ENCODE measurements around the gene DNAH14. TPM values are rescaled to one million over a fixed set of nuclear protein-coding genes. Genes with fewer than 3 reads are reported as not detected.

DNAH14 gene
- total RNA-seq, 1 experiment from 2014 or later, result 39.7 TPM

- Histone ChIP-seq H3K9ac (ENCODE audit: extremely low read depth, insufficient read length, low read length) (no peak overlapping the region), H4K8ac (replicated peaks; ENCODE audit: insufficient read length, low read depth, low read length) (no peak overlapping the region), H3K23me2 (ENCODE audit: insufficient read length, low read depth, low read length, poor library complexity, severe bottlenecking) (no peaks in the 10 kb centered on the region), H4K91ac (ENCODE audit: insufficient read length, low read depth, low read length) (no peak overlapping the region), H3T11ph (ENCODE audit: low read length) (no peak overlapping the region), H3K4ac (ENCODE audit: low read depth, low read length) (no peak overlapping the region), H3K18ac (ENCODE audit: insufficient read length, low read depth, low read length) (no peak overlapping the region), H3K14ac (ENCODE audit: insufficient read depth, low read length) (no peak overlapping the region), H3K4me1 (ENCODE audit: insufficient read depth, low read length) (no peaks in the 10 kb centered on the region), H3K79me2 (ENCODE audit: insufficient read depth, low read length) (no peaks in the 10 kb centered on the region), H3K4me2 (ENCODE audit: insufficient read depth, insufficient read length, low read length) (no peak overlapping the region), H3K79me1 (ENCODE audit: insufficient read depth, low read depth, low read length, poor library complexity, severe bottlenecking) (no peaks in the 10 kb centered on the region), H2AFZ (ENCODE audit: low read length) (no peak overlapping the region), H3K27me3 (ENCODE audit: insufficient read depth, low read length) (no peaks in the 10 kb centered on the region; the same call in 1 of the 2 replicates), H2BK5ac (ENCODE audit: insufficient read length, low read length) (no peak overlapping the region), H2AK5ac (ENCODE audit: insufficient read length, low read length) (no peak overlapping the region), H2BK15ac (ENCODE audit: low read depth, low read length) (no peak overlapping the region), H2BK20ac (ENCODE audit: low read depth, low read length, poor library complexity, severe bottlenecking) (no peak overlapping the region), H3K23ac (ENCODE audit: insufficient read length, low read depth, low read length) (no peak overlapping the region), H2BK120ac (ENCODE audit: low read depth, low read length, poor library complexity, severe bottlenecking) (no peak overlapping the region), H3K27ac (ENCODE audit: insufficient read length, low read depth, low read length) (no peak overlapping the region), H2BK12ac (ENCODE audit: insufficient read length, low read depth, low read length) (no peak overlapping the region), H3K56ac (ENCODE audit: insufficient read length, low read depth, low read length) (no peak overlapping the region), H3K9me3 (ENCODE audit: control insufficient read depth, low read depth, low read length) (no peaks in the 10 kb centered on the region), H4K5ac (ENCODE audit: insufficient read length, low read depth, low read length) (no peak overlapping the region), H4K20me1 (ENCODE audit: control insufficient read depth, insufficient read depth, insufficient read length) (no peaks in the 10 kb centered on the region)
- Mint-ChIP-seq H3K27ac (no peak overlapping the region), H3K9me3 (peaks cover 17 to 25% of the 10 kb centered on the region in 2 experiments; a peak in 4 of 5 replicates), H3K27me3 (ENCODE audit: low read depth) (peaks cover 30% of the 10 kb centered on the region), H3K4me3 (no peak overlapping the region), H3K4me1 (no peaks in the 10 kb centered on the region), H3K36me3 (ENCODE audit: insufficient read depth in 1 of 3, low read depth in 3 of 3) (peaks cover 6 to 26% (median 15%) of the 10 kb centered on the region in 3 experiments; a peak in 6 of 7 replicates)
- WGBS (ENCODE audit: extremely low coverage, insufficient read length, low lambda C conversion rate), result no CpG with 5 or more reads among the region's 6 CpGs
- DNase-seq, result no peak
- TF ChIP-seq, protein P1, sequence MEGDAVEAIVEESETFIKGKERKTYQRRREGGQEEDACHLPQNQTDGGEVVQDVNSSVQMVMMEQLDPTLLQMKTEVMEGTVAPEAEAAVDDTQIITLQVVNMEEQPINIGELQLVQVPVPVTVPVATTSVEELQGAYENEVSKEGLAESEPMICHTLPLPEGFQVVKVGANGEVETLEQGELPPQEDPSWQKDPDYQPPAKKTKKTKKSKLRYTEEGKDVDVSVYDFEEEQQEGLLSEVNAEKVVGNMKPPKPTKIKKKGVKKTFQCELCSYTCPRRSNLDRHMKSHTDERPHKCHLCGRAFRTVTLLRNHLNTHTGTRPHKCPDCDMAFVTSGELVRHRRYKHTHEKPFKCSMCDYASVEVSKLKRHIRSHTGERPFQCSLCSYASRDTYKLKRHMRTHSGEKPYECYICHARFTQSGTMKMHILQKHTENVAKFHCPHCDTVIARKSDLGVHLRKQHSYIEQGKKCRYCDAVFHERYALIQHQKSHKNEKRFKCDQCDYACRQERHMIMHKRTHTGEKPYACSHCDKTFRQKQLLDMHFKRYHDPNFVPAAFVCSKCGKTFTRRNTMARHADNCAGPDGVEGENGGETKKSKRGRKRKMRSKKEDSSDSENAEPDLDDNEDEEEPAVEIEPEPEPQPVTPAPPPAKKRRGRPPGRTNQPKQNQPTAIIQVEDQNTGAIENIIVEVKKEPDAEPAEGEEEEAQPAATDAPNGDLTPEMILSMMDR (conservative IDR thresholded peaks at IDR 0.05), result no peak
Observed at GRCh38 chr1:224988042-224988441, 58.6 kb downstream of the DNAH14 start.
